H1 (cell line): Measurements from ENCODE around the gene NCAM1. TPM values are rescaled to one million over a fixed set of nuclear protein-coding genes. Genes with fewer than 3 reads are reported as not detected.

Source experiments
- CTCF ChIA-PET: fragments of 300-600 bp; sonication (Branson Sonifier 250); formaldehyde crosslinking; loops from one replicate; lab custom pipeline; 2021; ENCODE audit not compliant: partially characterized antibody; lab: Charles Lee
- POLR2A ChIA-PET: fragments of 300-600 bp; sonication (Branson Sonifier 250); formaldehyde crosslinking; loops from one replicate; lab custom pipeline; 2021; ENCODE audit warnings: inconsistent platforms; ENCODE audit not compliant: partially characterized antibody; lab: Charles Lee
- DNase-seq, 2 experiments: peaks; one replicate each; pipeline versions ENCODE4 v3.0.0 to v3.0.0-alpha.2; 2010 to 2022; ENCODE audit warnings: low spot score in 2 of 2, low read depth in 1 of 2, mixed read lengths in 1 of 2
- FAIRE-seq: peaks from 2 replicates; lab custom pipeline; 2011; peaks lifted over from hg19 to GRCh38; lab: Jason Lieb, UNC
- H2AFZ ChIP-seq: 2 replicates; pipeline ENCODE4 v1.8.1; 2012; ENCODE audit warnings: low read length, inconsistent platforms
- H2AK5ac ChIP-seq: 2 replicates; pipeline ENCODE4 v1.6.1; 2013; ENCODE audit warnings: low read depth, low read length
- H2BK120ac ChIP-seq: replicated peaks from 2 replicates; pipeline ENCODE3; 2013; ENCODE audit warnings: low read depth, low read length, inconsistent platforms
- H2BK12ac ChIP-seq: 2 replicates; pipeline ENCODE4 v1.6.1; 2013; ENCODE audit warnings: low read depth, low read length
- H2BK15ac ChIP-seq: 2 replicates; pipeline ENCODE4 v1.6.1; 2013; ENCODE audit warnings: low read length
- H2BK20ac ChIP-seq: 2 replicates; pipeline ENCODE4 v1.6.1; 2013; ENCODE audit warnings: low read length
- H2BK5ac ChIP-seq: 2 replicates; pipeline ENCODE4 v1.6.1; 2013; ENCODE audit warnings: low read depth, low read length
- H3K14ac ChIP-seq: 2 replicates; pipeline ENCODE4 v1.6.1; 2013; ENCODE audit warnings: inconsistent platforms; ENCODE audit not compliant: insufficient read length
- H3K18ac ChIP-seq: 2 replicates; pipeline ENCODE4 v1.6.1; 2013; ENCODE audit warnings: low read length; ENCODE audit errors: extremely low read depth
- H3K23ac ChIP-seq: 2 replicates; pipeline ENCODE4 v1.6.1; 2013; ENCODE audit warnings: inconsistent platforms; ENCODE audit not compliant: insufficient read length
- H3K23me2 ChIP-seq: 2 replicates; pipeline ENCODE4 v1.6.1; 2013; ENCODE audit warnings: low read depth, low read length
- H3K27ac ChIP-seq: 2 replicates; pipeline ENCODE4 v1.6.1; 2011; ENCODE audit warnings: low read depth, low read length, inconsistent platforms
- H3K27me3 ChIP-seq, 4 experiments: replicated peaks in 1 of 4; 1 replicate in 1 of 4; 2 replicates in 3 of 4; pipeline versions ENCODE4 v1.6.1 to v1.8.1; 2011 to 2013; ENCODE audit warnings: low read length in 3 of 4, mild to moderate bottlenecking in 3 of 4, inconsistent platforms in 2 of 4, mixed read lengths in 2 of 4, moderate library complexity in 1 of 4; ENCODE audit not compliant: control insufficient read depth in 3 of 4, insufficient read depth in 3 of 4; ENCODE audit errors: extremely low read depth in 1 of 4
- H3K36me3 ChIP-seq, 4 experiments: 2 replicates each; pipeline versions ENCODE4 v1.6.1 to v1.8.1; 2011 to 2013; ENCODE audit warnings: mild to moderate bottlenecking in 4 of 4, low read length in 3 of 4, moderate library complexity in 2 of 4, control low read depth in 1 of 4, inconsistent platforms in 1 of 4; ENCODE audit not compliant: insufficient read depth in 4 of 4, control insufficient read depth in 2 of 4
- H3K4ac ChIP-seq: replicated peaks from 2 replicates; pipeline ENCODE3; 2013; ENCODE audit warnings: low read length, low read depth, mixed read lengths, inconsistent platforms; ENCODE audit not compliant: insufficient read length
- H3K4me1 ChIP-seq, 4 experiments: replicated peaks in 1 of 4; 1 replicate in 1 of 4; 2 replicates in 3 of 4; pipeline versions ENCODE4 v1.6.1 to v1.8.1; 2011 to 2013; ENCODE audit warnings: low read length in 3 of 4, inconsistent platforms in 2 of 4, mixed read lengths in 1 of 4; ENCODE audit not compliant: insufficient read depth in 4 of 4, control insufficient read depth in 3 of 4
- H3K4me2 ChIP-seq, 2 experiments: 2 replicates each; pipeline versions ENCODE4 v1.6.1 to v1.8.1; 2011 to 2013; ENCODE audit warnings: low read depth in 2 of 2, low read length in 2 of 2, control low read depth in 1 of 2, inconsistent platforms in 1 of 2, mild to moderate bottlenecking in 1 of 2; ENCODE audit not compliant: insufficient read depth in 1 of 2
- H3K4me3 ChIP-seq, 4 experiments: fragments of 200-600, 300-600 bp in 1 of 4; sonication (generic), shearing (Covaris generic), sonication (Bioruptor Twin) in 1 of 4; 2 replicates each; pipeline versions ENCODE4 v1.5.1 to v1.8.1; 2011 to 2016; ENCODE audit warnings: low read length in 4 of 4, low read depth in 3 of 4, control low read depth in 2 of 4, inconsistent platforms in 2 of 4, mild to moderate bottlenecking in 2 of 4, mixed read lengths in 1 of 4, moderate library complexity in 1 of 4; ENCODE audit not compliant: insufficient read depth in 2 of 4; ENCODE audit errors: extremely low read depth in 1 of 4
- H3K56ac ChIP-seq: replicated peaks from 2 replicates; pipeline ENCODE3; 2013; ENCODE audit warnings: low read depth, mild to moderate bottlenecking, mixed read lengths, low read length, inconsistent platforms; ENCODE audit not compliant: insufficient read length
- H3K79me1 ChIP-seq: 2 replicates; pipeline ENCODE4 v1.6.1; 2013; ENCODE audit warnings: low read depth, low read length, control low read depth
- H3K79me2 ChIP-seq, 2 experiments: 2 replicates each; pipeline versions ENCODE4 v1.6.1 to v1.8.1; 2012 to 2013; ENCODE audit warnings: low read length in 2 of 2, mild to moderate bottlenecking in 2 of 2, inconsistent platforms in 1 of 2; ENCODE audit not compliant: insufficient read depth in 2 of 2, control insufficient read depth in 1 of 2
- H3K9ac ChIP-seq, 4 experiments: replicated peaks in 1 of 4; 1 replicate in 1 of 4; 2 replicates in 3 of 4; pipeline versions ENCODE4 v1.6.1 to v1.8.1; 2011 to 2013; ENCODE audit warnings: low read depth in 3 of 4, low read length in 3 of 4, control low read depth in 2 of 4, mild to moderate bottlenecking in 2 of 4, moderate library complexity in 2 of 4, inconsistent platforms in 1 of 4; ENCODE audit errors: extremely low read depth in 1 of 4
- H3K9me3 ChIP-seq, 2 experiments: 2 replicates each; pipeline versions ENCODE4 v1.6.1 to v1.8.1; 2012 to 2013; ENCODE audit warnings: mild to moderate bottlenecking in 2 of 2, moderate library complexity in 2 of 2, control low read depth in 1 of 2, inconsistent platforms in 1 of 2, low read depth in 1 of 2, low read length in 1 of 2, mixed read lengths in 1 of 2; ENCODE audit not compliant: insufficient read depth in 2 of 2
- H4K20me1 ChIP-seq, 2 experiments: replicated peaks in 1 of 2; 2 replicates each; pipeline versions ENCODE3 to v1.8.1; 2011 to 2013; ENCODE audit warnings: inconsistent platforms in 2 of 2, low read length in 2 of 2, mild to moderate bottlenecking in 1 of 2; ENCODE audit not compliant: insufficient read depth in 2 of 2, control insufficient read depth in 1 of 2
- H4K5ac ChIP-seq: 2 replicates; pipeline ENCODE4 v1.6.1; 2013; ENCODE audit warnings: low read length, low read depth, mixed read lengths, inconsistent platforms; ENCODE audit not compliant: insufficient read length
- H4K8ac ChIP-seq: 2 replicates; pipeline ENCODE4 v1.8.0; 2013; ENCODE audit warnings: mild to moderate bottlenecking, moderate library complexity, low read length, inconsistent platforms; ENCODE audit not compliant: insufficient read depth; ENCODE audit errors: extremely low read depth
- H4K91ac ChIP-seq: replicated peaks from 2 replicates; pipeline ENCODE3; 2013; ENCODE audit warnings: low read length, mixed read lengths, inconsistent platforms; ENCODE audit not compliant: insufficient read length
- BACH1 ChIP-seq: IDR thresholded peaks from 2 replicates; pipeline ENCODE4 v1.6.1; 2012; ENCODE audit warnings: low read length, improper control_type of control experiment
- BRCA1 ChIP-seq: IDR thresholded peaks from 2 replicates; pipeline ENCODE4 v1.6.1; 2012; ENCODE audit warnings: low read depth, low read length, improper control_type of control experiment
- CBX5 ChIP-seq: fragments of 300-800, 300-1000 bp; sonication (generic); IDR thresholded peaks from 2 replicates; pipeline ENCODE4 v1.7.1; 2016; ENCODE audit warnings: antibody characterized with exemption, low read length, low read depth
- CEBPB ChIP-seq: IDR thresholded peaks from 2 replicates; pipeline ENCODE4 v1.6.1; 2012; ENCODE audit warnings: low read depth, low read length
- E2F6 ChIP-seq: IDR thresholded peaks from 2 replicates; pipeline ENCODE4 v1.6.1; 2012; ENCODE audit warnings: inconsistent platforms
- RFX5 ChIP-seq: IDR thresholded peaks from 2 replicates; pipeline ENCODE4 v1.6.1; 2011; ENCODE audit warnings: low read depth, low read length, improper control_type of control experiment, borderline replicate concordance
- SP4 ChIP-seq: IDR thresholded peaks from 2 replicates; pipeline ENCODE4 v1.6.1; 2012; ENCODE audit warnings: low read length, inconsistent platforms
- SRF ChIP-seq: IDR thresholded peaks from 2 replicates; pipeline ENCODE4 v1.6.1; 2011; ENCODE audit warnings: mild to moderate bottlenecking, low read depth, low read length, moderate library complexity
- TBP ChIP-seq: IDR thresholded peaks from 2 replicates; pipeline ENCODE4 v1.6.1; 2011; ENCODE audit warnings: low read depth, low read length, improper control_type of control experiment
- WGBS, 2 experiments: shearing (Covaris generic) in 1 of 2; methylation state at CpG; one replicate each; pipeline versions ENCODE4 v1.1.6 to v1.1.7; 2013 to 2015; ENCODE audit warnings: low lambda C conversion rate in 2 of 2, mixed read lengths in 2 of 2, inconsistent platforms in 1 of 2, low coverage in 1 of 2, missing lambda C conversion rate in 1 of 2; ENCODE audit not compliant: insufficient replicate concordance in 2 of 2, insufficient coverage in 1 of 2, insufficient read length in 1 of 2; ENCODE audit errors: extremely low coverage in 1 of 2, missing lambda C conversion rate in 1 of 2; 5-methylcytosine and 5-hydroxymethylcytosine counted together
- polyA plus RNA-seq, 7 experiments: library from polyadenylated mRNA; depleted of rRNA in 3 of 7; stranded (reverse) in 5 of 7; unstranded in 2 of 7; fragments of >200 nt in 5 of 7; fragments of 200-250 nt in 2 of 7; gene quantifications; 1 replicate in 5 of 7; 2 replicates in 1 of 7; 4 replicates in 1 of 7; pipeline versions ENCODE4 v1.2.1 to v1.2.3, GENCODE V29; 2011 to 2013; ENCODE audit warnings: missing spikeins in 2 of 7, mixed read lengths in 2 of 7
- total RNA-seq: library from RNA; stranded (reverse); fragmentation: NEBNext Ultra II Directional; extraction: Animal tissue kit (Norgen Biotek cat#: 25700); gene quantifications from 2 replicates; pipeline ENCODE4 v1.2.1, GENCODE V29; 2021

Gene NCAM1
- total and polyA plus RNA-seq, 2 of the 8 experiments (the other 6 are each of a cell fraction or from before 2014, with no cell fraction given) = 3.1 to 4.3 TPM

GRCh38 chr11:113265362-113265761 is 304.1 kb downstream of the NCAM1 start:
- no peak overlapping the region for H3K4me3 ChIP-seq
- H3K56ac ChIP-seq = no peak overlapping the region
- no peak overlapping the region for H2BK20ac ChIP-seq
- H2BK15ac ChIP-seq = no peak overlapping the region
- H4K5ac ChIP-seq = no peak overlapping the region
- no peak for TF ChIP-seq SP4
- TF ChIP-seq CBX5 = no peak
- no peak for TF ChIP-seq TBP
- no peak for TF ChIP-seq CEBPB
- TF ChIP-seq BACH1 = no peak
- no peak for TF ChIP-seq SRF
- no peak for TF ChIP-seq E2F6
- no peak for TF ChIP-seq BRCA1
- no peak for TF ChIP-seq RFX5
- H3K9ac ChIP-seq = no peak overlapping the region
- H2BK12ac ChIP-seq = no peak overlapping the region
- ChIA-PET POLR2A (no interaction called here), CTCF (interaction anchor here (1.0 to 3.1 kb wide), 2 partner anchors 10 to 24 kb away, joined by 4 to 14 read pairs; no protein-coding TSS in a partner anchor)
- H4K20me1 ChIP-seq = no peaks in the 10 kb centered on the region
- H3K36me3 ChIP-seq = no peaks in the 10 kb centered on the region
- no peak overlapping the region for H3K4me2 ChIP-seq
- H3K79me1 ChIP-seq = no peaks in the 10 kb centered on the region
- DNase-seq (no peak), FAIRE-seq (no peak)
- H3K14ac ChIP-seq = no peak overlapping the region
- no peaks in the 10 kb centered on the region for H3K23me2 ChIP-seq
- no peak overlapping the region for H2AK5ac ChIP-seq
- H3K18ac ChIP-seq = no peak overlapping the region
- no peaks in the 10 kb centered on the region for H3K27me3 ChIP-seq
- no peak overlapping the region for H3K23ac ChIP-seq
- no peaks in the 10 kb centered on the region for H3K79me2 ChIP-seq
- H3K4me1 ChIP-seq = peaks cover 0 to 3% (median 0%) of the 10 kb centered on the region in 4 experiments; a peak in 1 of 7 replicates
- no peak overlapping the region for H2AFZ ChIP-seq
- no peaks in the 10 kb centered on the region for H3K9me3 ChIP-seq
- WGBS, 2 experiments = 80% methylated on average over 2 of the region's 2 CpGs; no CpG with 5 or more reads in 1 of the 2 experiments
- no peak overlapping the region for H2BK5ac ChIP-seq
- H3K4ac ChIP-seq = no peak overlapping the region
- H3K27ac ChIP-seq = no peak overlapping the region
- H2BK120ac ChIP-seq = no peak overlapping the region
- no peak overlapping the region for H4K8ac ChIP-seq
- no peak overlapping the region for H4K91ac ChIP-seq
